ENCODE measurements around the gene NTNG2. TPM values are rescaled to one million over a fixed set of nuclear protein-coding genes. Genes with fewer than 3 reads are reported as not detected.

Gene NTNG2
- total and polyA plus RNA-seq, 2 of the 13 experiments (the other 11 are each of a cell fraction or from before 2014, with no cell fraction given): 0.02 to 0.36 TPM

GRCh38 chr9:132237481-132237880 is 75.6 kb downstream of the NTNG2 start:
- no peak overlapping the region for H3K9ac ChIP-seq (ENCODE audit: insufficient read depth, low read depth, low read length)
- H3K4me2 ChIP-seq (ENCODE audit: low read depth, low read length): no peak overlapping the region
- BruUV-seq (replicated peaks): no TSS peak

More at GRCh38 chr9:132237481-132237880, 75.6 kb downstream of the NTNG2 start:
- Histone ChIP-seq H3K79me2 (ENCODE audit: insufficient read depth, low read length) (no peaks in the 10 kb centered on the region), H3K4me1 (ENCODE audit: insufficient read depth, low read length) (0 out of 2 replicates have a peak, but pooled peaks cover 2% of the 10 kb centered on the region), H3K27ac (ENCODE audit: extremely low read length, insufficient read depth, low read length) (no peak overlapping the region), H3K27me3 (ENCODE audit: control insufficient read depth in 1 of 2, insufficient read depth in 2 of 2, low read length in 2 of 2) (peaks cover 6 to 63% of the 10 kb centered on the region in 2 experiments; a peak in 4 of 5 replicates), H3K36me3 (replicated peaks in 1 of 2; ENCODE audit: control insufficient read depth in 1 of 2, insufficient read depth in 2 of 2, low read length in 2 of 2) (no peaks in the 10 kb centered on the region), H2AFZ (ENCODE audit: low read length) (no peak overlapping the region), H4K20me1 (ENCODE audit: insufficient read depth, low read length) (peaks cover 11% of the 10 kb centered on the region; the same call in 1 of the 2 replicates), H3K9me3 (ENCODE audit: low read length) (no peaks in the 10 kb centered on the region), H3K4me3 (replicated peaks in 1 of 3; ENCODE audit: insufficient read depth in 1 of 3, low read depth in 2 of 3, low read length in 3 of 3) (no peak overlapping the region)
- in situ Hi-C loops (cut with HindIII; ENCODE audit: extremely low pct_ligation_motif_present, low pct_unique_long_range_greater_than_20kb): loop anchor here (25.0 kb wide), 1 partner anchor 650 kb away; no protein-coding TSS in a partner anchor
- ChIA-PET CTCF (ENCODE audit: low intra/inter-chr PET ratio, low total read pairs) (no interaction called here), POLR2A (no interaction called here)
- intact Hi-C loops (cut with micrococcal nuclease; ENCODE audit: unreplicated experiment): loop anchor here (5.0 kb wide), 2 partner anchors 70 to 170 kb away; partner anchors contain the start of gene TTF1
- TF ChIP-seq BHLHE40 (IDR thresholded peaks at IDR 0.05; ENCODE audit: low read length) (no peak), KDM1A (CRISPR knock-in tag; IDR thresholded peaks at IDR 0.05) (no peak), SNAI1 (CRISPR knock-in tag; IDR thresholded peaks at IDR 0.05; ENCODE audit: borderline replicate concordance) (no peak), ZKSCAN1 (IDR thresholded peaks at IDR 0.05; ENCODE audit: low read length) (no peak), ZNF629 (CRISPR knock-in tag; conservative IDR thresholded peaks at IDR 0.05) (no peak), ZBTB33 (CRISPR knock-in tag; IDR thresholded peaks at IDR 0.05) (no peak), ZNF44 (CRISPR knock-in tag; IDR thresholded peaks at IDR 0.05) (no peak), EEA1 (CRISPR knock-in tag; IDR thresholded peaks at IDR 0.05; ENCODE audit: borderline replicate concordance) (no peak), SOX6 (IDR thresholded peaks at IDR 0.05) (no peak), SOX6 (CRISPR knock-in tag; IDR thresholded peaks at IDR 0.05) (no peak), SNAPC5 (CRISPR knock-in tag; IDR thresholded peaks at IDR 0.05; ENCODE audit: borderline replicate concordance) (no peak), FOXM1 (CRISPR knock-in tag; IDR thresholded peaks at IDR 0.05) (no peak), SP140L (CRISPR knock-in tag; IDR thresholded peaks at IDR 0.05; ENCODE audit: borderline replicate concordance) (no peak), CREBL2 (CRISPR knock-in tag; IDR thresholded peaks at IDR 0.05; ENCODE audit: borderline replicate concordance) (no peak)
- ATAC-seq (no peak), DNase-seq (ENCODE audit: low spot score) (no peak), FAIRE-seq (no peak)
- 25% methylated on average over 5 of the region's 9 CpGs for WGBS (ENCODE audit: low lambda C conversion rate)

Measured in HepG2 (cell line).